VCaP (cell line): ENCODE results near the gene GORASP2.

Source experiments
- H3K27ac ChIP-seq: fragments of 450-650 bp; 2 replicates; pipeline ENCODE4 v1.5.1; 2017
- CTCF ChIP-seq: fragments of 450-650 bp; conservative IDR thresholded peaks from 2 replicates; pipeline ENCODE4 v1.5.1; 2017; ENCODE audit warnings: mild to moderate bottlenecking, moderate library complexity

GORASP2 gene

GRCh38 chr2:170928824-170929685 lies at the start of gene GORASP2:
GORASP2 (plus strand) TSS chr2:170929253; CDS start chr2:170929341, 88 bp downstream.
- peak; percentile 99 for TF ChIP-seq CTCF
- peak within 1 kb of the TSS; percentile 94 for H3K27ac ChIP-seq

GRCh38 chr2:170881840-170882239 lies 47.2 kb upstream of the GORASP2 start:
- no peak for TF ChIP-seq CTCF
- no peak overlapping the region for H3K27ac ChIP-seq

- no peak for TF ChIP-seq CTCF
- H3K27ac ChIP-seq: no peak overlapping the region
These were observed 46.3 kb upstream of the GORASP2 start for GRCh38 chr2:170882758-170883157.

- no peak for TF ChIP-seq CTCF
- H3K27ac ChIP-seq: no peak overlapping the region
These were observed 45.4 kb upstream of the GORASP2 start for GRCh38 chr2:170883683-170884082.

- H3K27ac ChIP-seq: no peak overlapping the region
- TF ChIP-seq CTCF: no peak
These were observed 43.8 kb upstream of the GORASP2 start for GRCh38 chr2:170885130-170885791.

- no peak for TF ChIP-seq CTCF
- H3K27ac ChIP-seq: no peak overlapping the region
These were observed 42.7 kb upstream of the GORASP2 start for GRCh38 chr2:170886386-170886785.

GRCh38 chr2:170887496-170887895 lies 41.6 kb upstream of the GORASP2 start:
- TF ChIP-seq CTCF: no peak

More at GRCh38 chr2:170887496-170887895, 41.6 kb upstream of the GORASP2 start:
- H3K27ac ChIP-seq: no peak overlapping the region
